IMR-90 (cell line): ENCODE data around the gene PRICKLE2. TPM values are rescaled to one million over a fixed set of nuclear protein-coding genes. Genes with fewer than 3 reads are reported as not detected.

Experiments
- ATAC-seq: fragments of 200-7000 bp; cut with Tn5 transposase; 2 replicates; pipeline ENCODE4 v1.9.1; 2020; ENCODE audit warnings: low read depth, mild to moderate bottlenecking, moderate library complexity
- BruUV-seq: library from RNA; stranded (reverse); fragments of 400-500 nt; replicated peaks from 2 replicates; lab custom pipeline; 2021; lab: Mats Ljungman, UMichigan
- CTCF ChIA-PET: fragments of 300-600 bp; formaldehyde crosslinking; extraction: SDS; loops from one replicate; lab custom pipeline; 2021; ENCODE audit warnings: antibody characterized with exemption; lab: Yijun Ruan, JAX
- POLR2A ChIA-PET: fragments of 300-600 bp; sonication (Branson Sonifier 250); formaldehyde crosslinking; loops from one replicate; lab custom pipeline; 2022; ENCODE audit warnings: antibody characterized with exemption; ENCODE audit not compliant: unreplicated experiment; lab: Charles Lee
- DNase-seq: peaks from one replicate; pipeline ENCODE4 v3.0.0; 2013
- H2AFZ ChIP-seq: replicated peaks from 2 replicates; pipeline ENCODE3; 2013; ENCODE audit warnings: low read length, mild to moderate bottlenecking; ENCODE audit not compliant: poor library complexity
- H2AK5ac ChIP-seq: 2 replicates; pipeline ENCODE4 v1.6.1; 2013; ENCODE audit warnings: low read depth, low read length, inconsistent platforms
- H2AK9ac ChIP-seq: replicated peaks from 2 replicates; pipeline ENCODE3; 2013; ENCODE audit warnings: mild to moderate bottlenecking, low read depth, low read length, moderate library complexity; ENCODE audit not compliant: poor library complexity
- H2BK120ac ChIP-seq: 2 replicates; pipeline ENCODE4 v1.6.1; 2013; ENCODE audit warnings: low read depth, low read length, inconsistent platforms
- H2BK15ac ChIP-seq: 3 replicates; pipeline ENCODE4 v1.6.1; 2013; ENCODE audit warnings: low read depth, low read length, inconsistent platforms
- H2BK20ac ChIP-seq: 2 replicates; pipeline ENCODE4 v1.6.1; 2013; ENCODE audit warnings: low read depth, mild to moderate bottlenecking, inconsistent platforms, low read length, moderate library complexity
- H2BK5ac ChIP-seq: 2 replicates; pipeline ENCODE4 v1.6.1; 2013; ENCODE audit warnings: mild to moderate bottlenecking, low read depth, low read length, inconsistent platforms; ENCODE audit not compliant: poor library complexity, severe bottlenecking
- H3K14ac ChIP-seq: replicated peaks from 2 replicates; pipeline ENCODE4 v1.6.1; 2013; ENCODE audit warnings: low read depth, low read length, inconsistent platforms
- H3K18ac ChIP-seq: 2 replicates; pipeline ENCODE4 v1.6.1; 2013; ENCODE audit warnings: low read depth, low read length, control low read depth
- H3K23ac ChIP-seq: 2 replicates; pipeline ENCODE4 v1.6.1; 2013; ENCODE audit warnings: low read depth, low read length, inconsistent platforms
- H3K27ac ChIP-seq: 2 replicates; pipeline ENCODE4 v1.5.1; 2013; ENCODE audit warnings: mild to moderate bottlenecking, control low read depth, low read length; ENCODE audit not compliant: insufficient read depth
- H3K27me3 ChIP-seq: 2 replicates; pipeline ENCODE4 v1.6.1; 2013; ENCODE audit warnings: low read length; ENCODE audit not compliant: control insufficient read depth, insufficient read depth
- H3K36me3 ChIP-seq: 2 replicates; pipeline ENCODE4 v1.6.1; 2013; ENCODE audit warnings: low read length, mixed read lengths; ENCODE audit not compliant: control insufficient read depth, insufficient read depth
- H3K4ac ChIP-seq: 2 replicates; pipeline ENCODE4 v1.6.1; 2013; ENCODE audit warnings: low read depth, low read length, inconsistent platforms
- H3K4me1 ChIP-seq: 2 replicates; pipeline ENCODE4 v1.6.1; 2013; ENCODE audit warnings: low read length, mixed read lengths; ENCODE audit not compliant: control insufficient read depth, insufficient read depth
- H3K4me2 ChIP-seq: 2 replicates; pipeline ENCODE4 v1.6.1; 2013; ENCODE audit warnings: low read depth, mild to moderate bottlenecking, control low read depth, low read length, moderate library complexity
- H3K4me3 ChIP-seq: 2 replicates; pipeline ENCODE4 v1.5.1; 2013; ENCODE audit warnings: low read depth, mild to moderate bottlenecking, control low read depth, low read length, moderate library complexity; ENCODE audit not compliant: insufficient read depth
- H3K56ac ChIP-seq: 2 replicates; pipeline ENCODE4 v1.6.1; 2013; ENCODE audit warnings: low read length, inconsistent platforms; ENCODE audit not compliant: insufficient read depth; ENCODE audit errors: extremely low read depth
- H3K79me1 ChIP-seq, 2 experiments: 2 replicates each; pipeline ENCODE4 v1.6.1; 2013; ENCODE audit warnings: low read length in 2 of 2, inconsistent platforms in 1 of 2, low read depth in 1 of 2
- H3K9ac ChIP-seq: 2 replicates; pipeline ENCODE4 v1.6.1; 2013; ENCODE audit warnings: low read depth, low read length, control low read depth
- H3K9me1 ChIP-seq: 2 replicates; pipeline ENCODE4 v1.6.1; 2013; ENCODE audit warnings: low read length, inconsistent platforms; ENCODE audit not compliant: insufficient read depth
- H3K9me3 ChIP-seq: 2 replicates; pipeline ENCODE4 v1.6.1; 2013; ENCODE audit warnings: low read length; ENCODE audit not compliant: control insufficient read depth, insufficient read depth
- H4K20me1 ChIP-seq: 2 replicates; pipeline ENCODE4 v1.6.1; 2013; ENCODE audit warnings: low read length, inconsistent platforms; ENCODE audit not compliant: insufficient read depth
- H4K5ac ChIP-seq: 2 replicates; pipeline ENCODE4 v1.6.1; 2013; ENCODE audit warnings: mild to moderate bottlenecking, low read depth, low read length, control low read depth
- H4K8ac ChIP-seq, 2 experiments: 2 replicates each; pipeline ENCODE4 v1.6.1; 2013; ENCODE audit warnings: low read depth in 2 of 2, low read length in 2 of 2, control low read depth in 1 of 2, inconsistent platforms in 1 of 2
- H4K91ac ChIP-seq: 2 replicates; pipeline ENCODE4 v1.6.1; 2013; ENCODE audit warnings: low read depth, low read length, inconsistent platforms; ENCODE audit not compliant: insufficient read depth
- MAFK ChIP-seq: IDR thresholded peaks from 2 replicates; pipeline ENCODE4 v1.6.1; 2012; ENCODE audit warnings: low read depth, low read length, improper control_type of control experiment
- MAZ ChIP-seq: IDR thresholded peaks from 2 replicates; pipeline ENCODE4 v1.6.1; 2012; ENCODE audit warnings: low read depth, mild to moderate bottlenecking, low read length, improper control_type of control experiment, moderate library complexity, borderline replicate concordance
- MXI1 ChIP-seq: IDR thresholded peaks from 2 replicates; pipeline ENCODE4 v1.6.1; 2012; ENCODE audit warnings: low read depth, mild to moderate bottlenecking, low read length, moderate library complexity, borderline replicate concordance
- RCOR1 ChIP-seq: IDR thresholded peaks from 2 replicates; pipeline ENCODE4 v1.6.1; 2012; ENCODE audit warnings: mild to moderate bottlenecking, low read length, improper control_type of control experiment; ENCODE audit not compliant: insufficient replicate concordance
- WGBS, 2 experiments: methylation state at CpG; one replicate each; pipeline versions ENCODE4 v1.1.5 to v1.1.7; 2013; ENCODE audit warnings: missing lambda C conversion rate in 2 of 2; ENCODE audit not compliant: insufficient read length in 1 of 2; ENCODE audit errors: extremely low coverage in 2 of 2; 5-methylcytosine and 5-hydroxymethylcytosine counted together
- dilution Hi-C: fragments of 300-500 bp; cut with HindIII; formaldehyde crosslinking; loops from one replicate; pipeline ENCODE4 v1.14.3; 2018; ENCODE audit warnings: low sequenced_read_pairs; ENCODE audit not compliant: unreplicated experiment
- in situ Hi-C: fragments of 300-500 bp; cut with MboI; formaldehyde crosslinking; loops from 3 replicates; pipeline ENCODE4 v1.14.3; 2019; ENCODE audit warnings: low sequenced_read_pairs, inconsistent platforms, mixed read lengths
- intact Hi-C: fragments of 100-400 bp; cut with micrococcal nuclease; formaldehyde crosslinking; loops from 2 replicates; pipeline ENCODE4 v1.10.0; 2022
- polyA plus RNA-seq, 3 experiments: library from polyadenylated mRNA; depleted of rRNA; stranded (reverse); fragments of >200 nt; gene quantifications; 2 replicates each; pipeline ENCODE4 v1.2.3, GENCODE V29; 2012; ENCODE audit warnings: low replicate concordance in 1 of 3
- total RNA-seq: library from RNA; depleted of rRNA; stranded (reverse); fragments of >200 nt; gene quantifications from 2 replicates; pipeline ENCODE4 v1.2.3, GENCODE V29; 2012

Gene PRICKLE2
- total and polyA plus RNA-seq, 2 of the 4 experiments (the other 2 are of a cell fraction), result 4.1 to 14.2 TPM

GRCh38 chr3:64174328-64174727 lies 50.9 kb downstream of the PRICKLE2 start:
- Histone ChIP-seq H3K9me1 (peaks cover 12% of the 10 kb centered on the region), H2AK5ac (no peak overlapping the region), H3K9me3 (no peaks in the 10 kb centered on the region), H3K27me3 (no peaks in the 10 kb centered on the region), H4K20me1 (no peaks in the 10 kb centered on the region), H3K9ac (no peak overlapping the region), H3K27ac (no peak overlapping the region), H3K4me2 (no peak overlapping the region), H3K79me1 (peaks cover 53 to 69% of the 10 kb centered on the region in 2 experiments), H3K4me3 (no peak overlapping the region), H4K91ac (no peak overlapping the region), H2BK120ac (no peak overlapping the region), H2BK15ac (no peak overlapping the region), H4K8ac (no peak overlapping the region), H3K23ac (no peak overlapping the region), H3K4me1 (peaks cover 9% of the 10 kb centered on the region), H3K4ac (no peak overlapping the region), H2BK5ac (no peak overlapping the region), H3K36me3 (peaks cover 2% of the 10 kb centered on the region; the same call in 1 of the 2 replicates), H3K14ac (no peak overlapping the region), H3K18ac (no peak overlapping the region), H2AK9ac (no peak overlapping the region), H4K5ac (no peak overlapping the region), H3K56ac (no peak overlapping the region), H2BK20ac (no peak overlapping the region), H2AFZ (no peak overlapping the region)
- CTCF ChIA-PET, result no interaction called here
- no TSS peak for BruUV-seq
- TF ChIP-seq MAZ (no peak), RCOR1 (no peak), MXI1 (no peak), MAFK (no peak)
- DNase-seq (no peak), ATAC-seq (no peak)
- intact Hi-C loops, result no loop called here
- dilution Hi-C loops, result no loop called here
- 100% methylated on average over 2 of the region's 6 CpGs; no CpG with 5 or more reads in 1 of the 2 experiments for WGBS, 2 experiments
- in situ Hi-C loops, result no loop called here
- POLR2A ChIA-PET, result no interaction called here
